Psoas muscle (tissue), 8 donors: ENCODE results near the gene SLC35B1. TPM values are rescaled to one million over a fixed set of nuclear protein-coding genes. Genes with fewer than 3 reads are reported as not detected.

ENCODE experiments used
- ATAC-seq, 4 donors: fragments of 200-7000 bp; cut with Tn5 transposase; one replicate each; pipeline ENCODE4 v1.9.1; 2020; ENCODE audit warnings: moderate library complexity in 3 of 4, mild to moderate bottlenecking in 2 of 4
- DNase-seq, 2 donors: peaks; one replicate each; pipeline ENCODE4 v3.0.0-alpha.2; 2020
- H3K27ac ChIP-seq: fragments of 200-600 bp; one replicate; pipeline ENCODE4 v1.8.0; 2022
- H3K27me3 ChIP-seq, 3 donors: fragments of 200-600 bp in 1 of 3; one replicate each; pipeline versions ENCODE4 v1.6.1 to v1.8.0; 2013 to 2022; ENCODE audit warnings: low read length in 2 of 3, mild to moderate bottlenecking in 2 of 3, moderate library complexity in 1 of 3; ENCODE audit not compliant: insufficient read depth in 3 of 3
- H3K36me3 ChIP-seq, 2 donors: fragments of 200-600 bp in 1 of 2; one replicate each; pipeline versions ENCODE4 v1.6.1 to v1.8.0; 2013 to 2022; ENCODE audit warnings: low read depth in 1 of 2, mild to moderate bottlenecking in 1 of 2, moderate library complexity in 1 of 2; ENCODE audit not compliant: insufficient read depth in 1 of 2
- H3K4me1 ChIP-seq: fragments of 200-600 bp; one replicate; pipeline ENCODE4 v1.8.0; 2022
- H3K4me3 ChIP-seq: fragments of 200-600 bp; one replicate; pipeline ENCODE4 v1.8.0; 2022; ENCODE audit warnings: mild to moderate bottlenecking
- H3K9me3 ChIP-seq: fragments of 200-600 bp; one replicate; pipeline ENCODE4 v1.8.0; 2022
- WGBS, 3 donors: extraction: QIAGEN DNeasy Blood & Tissue Kit; methylation state at CpG; one replicate each; pipeline versions ENCODE4 v1.1.6 to v1.1.7; 2013; 5-methylcytosine and 5-hydroxymethylcytosine counted together
- intact Hi-C, 2 donors: fragments of 100-400 bp; cut with DNase I; formaldehyde crosslinking; loops; one replicate each; pipeline versions ENCODE4 v1.11.0 to v1.14.2; 2022
- polyA plus RNA-seq, 3 donors: library from polyadenylated mRNA; stranded (reverse); fragments of 200-250 nt; gene quantifications; one replicate each; pipeline ENCODE4 v1.2.3, GENCODE V29; 2013
- total RNA-seq, 4 donors: library from RNA; stranded (reverse); fragmentation: NEBNext Ultra II Directional in 2 of 4; extraction: Animal tissue kit (Norgen Biotek cat#: 25700) in 2 of 4; gene quantifications; one replicate each; pipeline versions ENCODE4 v1.2.1 to v1.2.4, GENCODE V29; 2021 to 2023
- TF ChIP-seq, protein P1 (sequence below): fragments of 200-600 bp; IDR thresholded peaks from one replicate; pipeline ENCODE4 v1.8.0; 2022; ENCODE audit warnings: antibody characterized with exemption
- donor health status: healthy with polysubstance abuse.
- donor health status: DM: no; HTN: no; CAD: no; lungs with moderate emphysema.
- donor health status: Bipolar disorder and iron deficiency.
- donor health status: healthy.
- donor health status: DM: yes; HTN: yes; CAD: no.
- donor health status: DM: no; HTN: no; CAD: no.
- donor health status: DM: no; HTN: no; CAD: no.
- donor health status: DM: yes; HTN: yes; CAD: no.

SLC35B1 gene
- total and polyA plus RNA-seq, 7 donors, result 39.5 to 85.7 (median 66.2) TPM

DNA sequence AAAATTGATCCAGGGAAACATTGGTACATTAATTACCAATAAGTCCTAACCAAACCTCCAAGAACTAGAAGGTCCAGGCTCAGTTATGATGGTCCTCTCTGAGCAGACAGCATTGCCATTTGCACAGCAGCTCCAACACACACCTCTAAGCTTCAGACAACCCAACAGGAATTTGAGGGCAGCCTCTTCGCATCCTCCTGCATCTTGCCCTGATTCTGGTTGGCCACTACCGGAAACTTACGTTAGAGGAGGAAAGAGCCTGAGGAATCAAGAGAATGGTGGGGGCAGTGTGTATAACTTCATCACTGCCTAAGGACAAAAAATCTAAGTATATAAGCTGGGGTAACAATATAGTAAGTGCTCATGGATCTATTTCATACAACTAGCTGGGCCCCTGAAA is 40.5 kb upstream of the SLC35B1 start:
- intact Hi-C loops, result no loop called here
- ATAC-seq (no peak), DNase-seq (no peak)
- WGBS, 3 donors, result 86 to 93% (median 88%) methylated on average over 3 of the region's 3 CpGs
- H3K36me3 ChIP-seq, result no peaks in the 10 kb centered on the region
- TF ChIP-seq, protein P1, sequence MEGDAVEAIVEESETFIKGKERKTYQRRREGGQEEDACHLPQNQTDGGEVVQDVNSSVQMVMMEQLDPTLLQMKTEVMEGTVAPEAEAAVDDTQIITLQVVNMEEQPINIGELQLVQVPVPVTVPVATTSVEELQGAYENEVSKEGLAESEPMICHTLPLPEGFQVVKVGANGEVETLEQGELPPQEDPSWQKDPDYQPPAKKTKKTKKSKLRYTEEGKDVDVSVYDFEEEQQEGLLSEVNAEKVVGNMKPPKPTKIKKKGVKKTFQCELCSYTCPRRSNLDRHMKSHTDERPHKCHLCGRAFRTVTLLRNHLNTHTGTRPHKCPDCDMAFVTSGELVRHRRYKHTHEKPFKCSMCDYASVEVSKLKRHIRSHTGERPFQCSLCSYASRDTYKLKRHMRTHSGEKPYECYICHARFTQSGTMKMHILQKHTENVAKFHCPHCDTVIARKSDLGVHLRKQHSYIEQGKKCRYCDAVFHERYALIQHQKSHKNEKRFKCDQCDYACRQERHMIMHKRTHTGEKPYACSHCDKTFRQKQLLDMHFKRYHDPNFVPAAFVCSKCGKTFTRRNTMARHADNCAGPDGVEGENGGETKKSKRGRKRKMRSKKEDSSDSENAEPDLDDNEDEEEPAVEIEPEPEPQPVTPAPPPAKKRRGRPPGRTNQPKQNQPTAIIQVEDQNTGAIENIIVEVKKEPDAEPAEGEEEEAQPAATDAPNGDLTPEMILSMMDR, result no peak
- H3K9me3 ChIP-seq, result no peaks in the 10 kb centered on the region
- no peaks in the 10 kb centered on the region for H3K27me3 ChIP-seq
- H3K27ac ChIP-seq, result no peak overlapping the region
- no peaks in the 10 kb centered on the region for H3K4me1 ChIP-seq
- no peak overlapping the region for H3K4me3 ChIP-seq

- ATAC-seq, result no peak
- 77 to 83% (median 79%) methylated on average over 1 of the region's 1 CpG for WGBS, 3 donors
- Histone ChIP-seq H3K27ac (no peak overlapping the region), H3K4me3 (no peak overlapping the region), H3K27me3 (no peaks in the 10 kb centered on the region), H3K9me3 (no peaks in the 10 kb centered on the region), H3K4me1 (no peaks in the 10 kb centered on the region), H3K36me3 (no peaks in the 10 kb centered on the region)
- intact Hi-C loops, result no loop called here
- TF ChIP-seq, protein P1, result no peak
- DNase-seq, result no peak
These were observed 39.9 kb upstream of the SLC35B1 start for GRCh38 chr17:49747632-49748031.

GRCh38 chr17:49746791-49747490 is 39.2 kb upstream of the SLC35B1 start:
- no peak for ATAC-seq
- Histone ChIP-seq H3K4me3 (no peak overlapping the region), H3K4me1 (peaks cover 2% of the 10 kb centered on the region)

DNA sequence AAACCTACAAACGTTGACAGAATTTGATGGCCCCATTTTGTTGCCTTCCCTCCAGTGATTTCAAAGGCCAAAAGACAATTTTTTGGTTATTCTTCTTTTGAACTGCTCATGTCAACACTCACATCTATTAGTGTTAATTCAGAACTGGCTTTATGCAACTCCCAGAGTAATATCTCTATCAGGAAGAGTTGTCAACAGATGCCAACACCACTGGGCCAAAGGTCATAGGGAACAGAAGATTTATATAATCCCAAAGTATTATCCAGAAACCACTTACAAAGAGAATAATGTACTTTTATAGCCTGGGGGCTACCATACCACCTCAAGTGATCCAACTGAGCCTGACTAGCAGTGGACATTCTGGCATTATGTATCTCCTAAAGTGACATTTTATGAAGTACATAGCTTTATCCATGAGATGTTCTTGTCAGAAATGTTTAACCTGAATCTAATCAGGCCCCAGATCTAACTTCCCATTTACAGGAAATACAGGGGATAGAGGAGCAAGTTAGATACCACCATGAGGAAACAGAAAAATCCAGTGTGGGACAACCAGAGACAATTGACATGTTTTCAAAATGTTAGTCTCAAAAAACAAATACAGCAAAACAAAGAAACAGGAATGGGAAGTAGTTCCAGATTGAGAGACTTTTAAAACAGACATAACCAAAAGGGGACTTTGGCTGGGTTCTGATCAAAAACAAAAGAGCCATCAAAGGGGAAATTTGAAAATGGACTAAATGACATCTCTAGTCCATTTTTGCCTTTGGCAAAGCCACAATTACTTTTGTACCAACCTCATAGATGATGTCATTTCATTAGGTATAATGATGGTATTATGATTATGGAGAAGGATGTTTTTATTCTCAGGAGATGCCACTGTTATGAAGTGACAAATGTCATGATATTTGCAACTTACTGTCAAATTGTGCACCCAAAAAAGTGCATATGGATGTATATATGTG is 37.7 kb upstream of the SLC35B1 start:
- 65 to 78% (median 76%) methylated on average over 1 of the region's 1 CpG for WGBS, 3 donors
- TF ChIP-seq, protein P1, result no peak
- no peaks in the 10 kb centered on the region for H3K36me3 ChIP-seq
- peaks cover 16% of the 10 kb centered on the region for H3K4me1 ChIP-seq
- H3K9me3 ChIP-seq, result no peaks in the 10 kb centered on the region
- H3K27me3 ChIP-seq, result no peaks in the 10 kb centered on the region
- ATAC-seq (no peak), DNase-seq (no peak)
- intact Hi-C loops, result no loop called here
- H3K4me3 ChIP-seq, result no peak overlapping the region
- no peak overlapping the region for H3K27ac ChIP-seq

More at GRCh38 chr17:49746791-49747490, 39.2 kb upstream of the SLC35B1 start:
- DNase-seq, result no peak
- H3K9me3 ChIP-seq, result no peaks in the 10 kb centered on the region
- 71 to 78% (median 75%) methylated on average over 5 of the region's 5 CpGs for WGBS, 3 donors
- intact Hi-C loops, result no loop called here
- no peaks in the 10 kb centered on the region for H3K36me3 ChIP-seq
- H3K27me3 ChIP-seq, result no peaks in the 10 kb centered on the region
- TF ChIP-seq, protein P1, result no peak
- H3K27ac ChIP-seq, result no peak overlapping the region
